AG08396 (cell line): ENCODE measurements around the gene UBR3.
"Not testable (repeated sequence)": the region's sequence is repeated elsewhere in the genome, so short reads cannot be mapped to it uniquely, and the experiment has no call there.

Experiments used
- DNase-seq: peaks from one replicate; pipeline ENCODE4 v3.0.0; 2012; ENCODE audit warnings: low spot score, mixed read lengths

The UBR3 gene, protein sequence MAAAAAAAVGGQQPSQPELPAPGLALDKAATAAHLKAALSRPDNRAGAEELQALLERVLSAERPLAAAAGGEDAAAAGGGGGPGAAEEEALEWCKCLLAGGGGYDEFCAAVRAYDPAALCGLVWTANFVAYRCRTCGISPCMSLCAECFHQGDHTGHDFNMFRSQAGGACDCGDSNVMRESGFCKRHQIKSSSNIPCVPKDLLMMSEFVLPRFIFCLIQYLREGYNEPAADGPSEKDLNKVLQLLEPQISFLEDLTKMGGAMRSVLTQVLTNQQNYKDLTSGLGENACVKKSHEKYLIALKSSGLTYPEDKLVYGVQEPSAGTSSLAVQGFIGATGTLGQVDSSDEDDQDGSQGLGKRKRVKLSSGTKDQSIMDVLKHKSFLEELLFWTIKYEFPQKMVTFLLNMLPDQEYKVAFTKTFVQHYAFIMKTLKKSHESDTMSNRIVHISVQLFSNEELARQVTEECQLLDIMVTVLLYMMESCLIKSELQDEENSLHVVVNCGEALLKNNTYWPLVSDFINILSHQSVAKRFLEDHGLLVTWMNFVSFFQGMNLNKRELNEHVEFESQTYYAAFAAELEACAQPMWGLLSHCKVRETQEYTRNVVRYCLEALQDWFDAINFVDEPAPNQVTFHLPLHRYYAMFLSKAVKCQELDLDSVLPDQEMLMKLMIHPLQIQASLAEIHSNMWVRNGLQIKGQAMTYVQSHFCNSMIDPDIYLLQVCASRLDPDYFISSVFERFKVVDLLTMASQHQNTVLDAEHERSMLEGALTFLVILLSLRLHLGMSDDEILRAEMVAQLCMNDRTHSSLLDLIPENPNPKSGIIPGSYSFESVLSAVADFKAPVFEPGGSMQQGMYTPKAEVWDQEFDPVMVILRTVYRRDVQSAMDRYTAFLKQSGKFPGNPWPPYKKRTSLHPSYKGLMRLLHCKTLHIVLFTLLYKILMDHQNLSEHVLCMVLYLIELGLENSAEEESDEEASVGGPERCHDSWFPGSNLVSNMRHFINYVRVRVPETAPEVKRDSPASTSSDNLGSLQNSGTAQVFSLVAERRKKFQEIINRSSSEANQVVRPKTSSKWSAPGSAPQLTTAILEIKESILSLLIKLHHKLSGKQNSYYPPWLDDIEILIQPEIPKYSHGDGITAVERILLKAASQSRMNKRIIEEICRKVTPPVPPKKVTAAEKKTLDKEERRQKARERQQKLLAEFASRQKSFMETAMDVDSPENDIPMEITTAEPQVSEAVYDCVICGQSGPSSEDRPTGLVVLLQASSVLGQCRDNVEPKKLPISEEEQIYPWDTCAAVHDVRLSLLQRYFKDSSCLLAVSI (N-terminal part only)

DNA sequence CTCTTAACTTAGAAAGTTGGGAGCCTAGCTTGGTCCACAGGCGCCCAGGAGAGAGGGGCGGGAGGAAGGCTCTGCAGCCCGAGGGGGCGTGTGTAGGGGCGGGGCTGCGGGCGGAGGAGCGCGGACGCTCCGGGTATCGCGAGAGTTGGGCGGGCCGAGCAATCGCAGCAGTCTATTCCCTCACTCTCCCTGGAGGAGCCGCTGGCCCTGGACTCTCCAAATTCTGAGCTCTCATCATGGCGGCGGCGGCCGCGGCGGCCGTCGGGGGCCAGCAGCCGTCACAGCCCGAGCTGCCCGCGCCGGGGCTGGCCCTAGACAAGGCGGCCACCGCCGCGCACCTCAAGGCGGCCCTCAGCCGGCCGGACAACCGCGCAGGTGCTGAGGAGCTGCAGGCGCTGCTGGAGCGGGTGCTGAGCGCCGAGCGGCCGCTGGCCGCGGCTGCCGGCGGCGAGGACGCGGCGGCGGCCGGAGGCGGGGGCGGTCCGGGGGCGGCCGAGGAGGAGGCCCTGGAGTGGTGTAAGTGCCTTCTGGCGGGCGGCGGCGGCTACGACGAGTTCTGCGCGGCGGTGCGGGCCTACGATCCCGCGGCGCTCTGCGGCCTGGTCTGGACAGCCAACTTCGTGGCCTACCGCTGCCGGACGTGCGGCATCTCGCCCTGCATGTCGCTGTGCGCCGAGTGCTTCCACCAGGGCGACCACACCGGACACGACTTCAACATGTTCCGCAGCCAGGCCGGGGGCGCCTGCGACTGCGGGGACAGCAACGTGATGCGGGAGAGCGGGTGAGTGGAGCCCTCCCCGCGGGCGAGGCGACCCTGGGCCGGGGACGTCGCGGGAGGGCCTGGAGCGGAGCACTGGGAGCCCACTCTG, at the start of gene UBR3:
Gene UBR3 (plus strand): TSS at position 183 of the 869 bp plus-strand sequence. CDS start 54 bp downstream, at position 237.
- DNase-seq: peak; percentile 99

DNA sequence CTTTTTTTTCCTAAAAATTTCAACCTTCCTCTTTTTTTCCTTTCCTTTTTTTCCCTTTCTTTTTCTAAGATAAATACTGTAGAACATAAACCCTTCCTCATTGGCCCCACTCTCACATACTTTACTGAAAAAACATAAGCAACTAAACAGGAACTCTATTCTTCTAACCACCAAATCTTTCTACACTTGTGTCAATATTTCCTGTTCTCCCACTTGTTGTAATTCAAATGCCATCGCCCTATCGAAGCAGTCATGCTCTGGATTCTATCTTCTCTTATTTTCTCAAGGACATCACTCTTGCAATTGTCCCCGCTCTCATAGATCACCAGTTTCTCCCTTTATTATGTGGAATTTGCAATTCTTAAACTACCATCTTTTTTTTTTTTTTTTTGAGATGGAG, 48.8 kb upstream of the UBR3 start:
- no peak for DNase-seq

DNA sequence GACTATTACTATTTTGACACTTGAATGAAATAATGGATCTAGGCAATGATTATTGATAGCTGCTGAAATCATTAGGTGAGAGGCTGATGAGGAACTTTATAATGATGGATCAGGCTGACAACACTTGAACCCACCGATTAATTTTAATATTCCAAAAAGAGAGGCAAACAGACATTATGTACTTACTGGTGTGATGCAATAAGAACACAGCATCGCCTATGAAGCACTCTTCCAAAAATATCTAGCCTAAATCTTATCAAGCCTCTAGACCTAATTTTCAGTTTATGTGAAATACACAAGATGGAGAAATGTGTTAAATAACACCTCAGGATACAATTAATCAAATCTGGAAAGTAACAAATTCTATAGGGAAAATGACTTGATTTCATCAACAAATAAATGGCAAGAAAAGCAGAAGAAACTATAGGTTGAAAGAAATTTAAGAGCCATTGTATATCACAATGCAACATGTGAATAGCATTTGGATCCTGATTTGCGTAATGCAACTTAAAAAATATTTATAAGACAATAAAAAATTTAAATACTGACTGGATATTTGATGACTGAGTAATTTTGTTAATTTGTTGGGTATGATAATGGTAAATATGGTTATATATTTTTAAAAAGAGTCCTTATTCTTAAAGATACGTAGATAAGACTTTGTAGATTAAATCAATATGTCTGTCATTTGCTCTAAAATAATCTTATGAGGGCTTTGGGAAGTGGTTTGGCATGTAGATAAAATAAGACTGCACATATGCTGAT, 45.8 kb upstream of the UBR3 start:
- DNase-seq: no peak

DNA sequence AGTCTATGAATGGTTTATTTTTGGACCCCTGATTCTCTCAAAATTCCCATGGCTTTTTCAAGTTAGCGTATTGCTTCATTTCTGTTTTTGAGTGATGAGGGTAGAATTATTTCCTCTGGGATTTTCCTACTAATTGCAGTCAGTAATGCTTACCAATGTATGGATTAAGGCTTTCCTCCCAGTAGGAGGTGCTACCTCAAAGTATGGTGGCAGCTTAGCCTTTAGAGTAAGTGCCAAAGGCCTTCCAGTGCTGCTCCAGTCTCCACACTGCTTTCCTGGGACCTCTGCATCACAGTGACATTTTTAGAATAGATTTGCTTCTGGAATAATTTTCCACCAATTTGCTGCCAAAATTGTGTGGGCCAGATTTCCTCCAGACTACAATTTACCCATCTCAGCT, 44.7 kb upstream of the UBR3 start:
- DNase-seq: no peak

DNA sequence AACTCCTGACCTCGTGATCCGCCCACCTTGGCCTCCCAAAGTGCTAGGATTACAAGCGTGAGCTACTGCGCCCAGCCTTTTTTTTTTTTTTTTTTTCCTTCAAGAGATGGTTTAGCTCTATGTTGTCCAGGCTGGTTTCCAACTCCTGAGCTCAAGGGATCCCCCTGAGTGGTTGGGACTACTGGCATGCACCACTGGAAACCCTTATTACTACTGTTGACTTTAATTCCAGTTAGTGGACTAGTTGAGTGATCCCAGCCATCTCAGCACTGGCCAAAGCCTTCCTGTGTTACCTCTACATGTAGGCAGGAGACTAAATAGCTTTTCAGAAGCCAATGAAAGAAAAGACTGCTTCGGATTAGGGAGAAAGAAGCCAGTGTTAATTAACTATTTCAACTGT, 36.7 kb upstream of the UBR3 start:
- no peak for DNase-seq

DNA sequence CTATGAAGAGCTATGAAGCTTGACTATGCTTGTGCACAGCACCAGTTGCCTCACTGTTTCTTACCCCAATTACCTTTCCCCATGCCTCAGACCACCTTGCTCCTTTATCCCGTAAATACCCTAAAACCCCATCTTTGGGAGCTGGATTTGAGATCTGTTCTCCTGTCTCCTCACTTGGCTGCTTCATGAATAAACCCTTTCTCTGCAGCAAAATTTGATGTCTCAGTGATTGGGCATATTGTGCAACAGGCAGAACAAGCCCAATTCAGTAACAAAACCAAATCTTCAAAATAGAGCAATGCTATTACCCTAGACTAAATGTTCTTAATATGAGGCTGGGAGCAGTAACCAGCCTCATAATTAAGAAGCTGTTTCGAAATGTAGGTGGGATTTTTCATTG, 32.1 kb upstream of the UBR3 start:
- no peak for DNase-seq

DNA sequence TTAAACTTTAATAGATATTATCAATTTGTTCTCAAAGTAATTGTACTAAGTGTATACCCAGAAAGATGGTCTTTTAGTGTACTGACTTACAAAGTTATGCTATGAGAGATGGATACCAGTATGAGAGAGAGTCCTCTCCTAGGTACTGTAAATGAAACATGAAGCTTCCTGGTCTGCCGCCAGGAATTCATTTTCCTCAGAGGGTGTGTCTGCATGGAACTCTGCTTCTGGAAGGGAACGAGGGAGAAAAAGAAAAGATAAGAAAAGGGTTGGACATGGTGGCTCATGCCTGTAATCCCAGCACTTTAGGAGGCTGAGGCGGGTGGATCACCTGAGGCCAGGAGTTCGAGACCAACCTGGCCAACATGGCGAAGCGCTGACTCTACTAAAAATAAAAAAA, 30.8 kb upstream of the UBR3 start:
- DNase-seq: no peak

DNA sequence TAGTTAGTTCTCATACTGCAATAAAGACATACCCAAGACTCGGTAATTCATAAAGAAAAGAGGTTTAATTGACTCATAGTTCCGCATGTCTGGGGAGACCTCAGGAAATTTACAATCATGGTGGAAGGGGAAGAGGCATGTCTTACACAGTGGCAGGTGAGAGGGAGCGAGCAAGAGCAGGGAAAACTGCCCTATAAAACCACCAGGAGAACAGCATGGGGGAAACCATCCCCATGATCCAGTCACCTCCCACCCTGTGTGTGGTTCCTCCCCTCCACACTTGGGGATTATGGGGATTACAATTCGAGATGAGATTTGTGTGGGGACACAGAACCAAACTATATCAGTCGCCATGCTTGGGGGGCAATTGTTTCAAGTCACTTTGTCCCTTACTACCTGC, 29.7 kb upstream of the UBR3 start:
- DNase-seq: no peak

DNA sequence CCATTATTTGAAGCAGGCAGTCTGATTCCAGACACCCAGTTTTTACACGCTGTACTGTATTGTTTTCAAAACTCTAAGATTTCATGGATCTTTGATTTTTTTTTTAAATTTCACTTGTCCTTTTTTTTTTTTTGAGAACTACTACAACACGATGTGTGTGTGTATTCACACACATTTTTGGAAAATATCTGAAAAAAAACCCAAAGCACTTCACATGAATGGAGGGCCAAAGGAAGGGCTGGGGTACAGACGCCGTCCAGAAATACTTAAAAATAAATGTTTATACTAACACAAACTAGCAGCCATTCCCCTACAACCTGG, 28.9 kb upstream of the UBR3 start:
- no peak for DNase-seq

DNA sequence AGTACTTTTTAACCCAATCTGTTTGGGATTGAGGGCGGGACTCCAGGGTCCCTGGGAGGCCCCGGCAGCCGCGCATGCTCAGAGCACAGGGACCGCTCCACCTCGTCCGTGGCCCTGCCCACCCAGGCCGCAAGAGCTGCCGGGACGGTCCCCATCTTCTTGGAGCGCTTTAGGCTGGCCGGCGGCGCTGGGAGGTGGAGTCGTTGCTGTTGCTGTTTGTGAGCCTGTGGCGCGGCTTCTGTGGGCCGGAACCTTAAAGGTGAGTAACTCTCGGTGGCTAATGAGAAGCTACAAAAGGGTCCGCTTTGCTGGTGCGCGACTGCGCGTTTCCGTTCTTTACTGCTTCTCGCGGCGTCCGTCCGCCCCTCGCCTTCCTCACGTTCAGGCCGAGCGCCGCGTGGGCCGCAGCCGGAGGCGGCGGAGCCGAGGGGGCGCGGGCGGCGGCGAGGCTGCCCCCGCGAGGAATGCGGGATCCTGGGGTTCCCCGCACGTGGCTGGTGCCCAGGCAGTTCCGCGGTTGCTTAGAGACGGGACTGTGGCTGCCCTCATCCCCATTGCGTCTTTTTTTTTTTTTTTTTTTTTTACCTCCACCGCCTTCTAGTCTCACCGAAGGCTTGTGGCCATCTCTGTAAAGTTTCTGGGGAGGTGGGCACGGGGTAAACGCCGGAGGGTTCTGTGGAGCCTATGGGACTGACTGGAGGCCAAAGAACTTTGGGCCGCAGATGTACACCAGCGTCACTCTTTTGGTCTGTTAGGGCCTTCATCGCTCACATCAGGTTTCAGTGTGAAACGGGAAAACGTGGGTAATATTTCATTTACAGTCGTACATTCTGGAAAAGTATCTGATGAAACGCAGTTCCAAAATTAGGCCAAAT, 28.3 kb upstream of the UBR3 start, which contains the start of gene SSB:
Gene SSB (plus strand): TSS at position 154 of the 875 bp plus-strand sequence. CDS start 2,090 bp downstream, outside the sequence.
- peak; percentile 98 for DNase-seq

DNA sequence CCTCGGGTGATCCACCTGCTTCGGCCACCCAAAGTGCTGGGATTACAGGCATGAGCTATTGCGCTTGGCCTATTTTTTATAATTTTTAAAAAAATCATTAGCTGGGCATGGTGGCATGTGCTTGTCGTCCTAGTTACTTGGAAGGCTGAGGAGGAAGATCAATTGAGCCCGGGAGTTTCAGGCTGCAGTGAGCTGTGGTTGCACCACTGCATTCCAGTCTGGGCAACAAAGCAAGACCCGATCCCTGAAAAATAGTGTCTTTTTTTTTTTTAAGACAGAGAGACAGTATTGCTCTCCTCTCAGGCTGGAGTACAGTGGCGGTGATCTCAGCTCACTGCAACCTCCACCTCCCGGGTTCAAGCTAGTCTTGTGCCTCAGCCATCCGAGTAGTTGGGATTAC, 23.8 kb upstream of the UBR3 start:
- no peak for DNase-seq

DNA sequence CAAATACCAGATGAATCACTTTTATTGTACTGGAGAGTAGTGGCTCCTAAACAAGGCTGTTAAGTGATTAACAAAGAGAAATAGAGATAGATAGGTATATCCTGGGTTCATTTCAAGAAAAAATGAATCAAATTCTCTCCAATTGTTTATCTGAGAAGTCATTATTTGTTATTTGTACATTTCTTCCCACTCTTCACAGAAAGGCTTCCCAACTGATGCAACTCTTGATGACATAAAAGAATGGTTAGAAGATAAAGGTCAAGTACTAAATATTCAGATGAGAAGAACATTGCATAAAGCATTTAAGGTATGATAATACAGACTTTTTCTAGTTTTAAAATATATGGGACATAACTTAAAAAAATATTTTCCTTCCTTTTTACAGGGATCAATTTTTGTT, 20.7 kb upstream of the UBR3 start:
- no peak for DNase-seq

DNA sequence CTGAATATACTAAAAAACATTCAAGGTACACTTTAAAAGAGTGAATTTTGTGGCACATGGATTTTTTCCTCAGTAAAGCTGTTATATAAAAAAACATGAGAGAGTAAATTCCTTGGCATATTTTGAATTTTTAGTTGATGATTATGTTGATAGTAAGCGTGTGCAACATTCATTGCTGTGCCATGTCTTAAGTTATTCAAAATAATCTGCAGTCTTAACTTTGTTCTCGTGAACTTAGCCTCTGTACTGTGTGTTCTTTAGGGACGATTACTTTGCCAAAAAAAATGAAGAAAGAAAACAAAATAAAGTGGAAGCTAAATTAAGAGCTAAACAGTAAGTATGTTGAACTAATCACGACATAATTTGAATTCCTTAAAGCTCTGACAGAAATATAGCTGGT, 19.0 kb upstream of the UBR3 start:
- peak; percentile 37 for DNase-seq

DNA sequence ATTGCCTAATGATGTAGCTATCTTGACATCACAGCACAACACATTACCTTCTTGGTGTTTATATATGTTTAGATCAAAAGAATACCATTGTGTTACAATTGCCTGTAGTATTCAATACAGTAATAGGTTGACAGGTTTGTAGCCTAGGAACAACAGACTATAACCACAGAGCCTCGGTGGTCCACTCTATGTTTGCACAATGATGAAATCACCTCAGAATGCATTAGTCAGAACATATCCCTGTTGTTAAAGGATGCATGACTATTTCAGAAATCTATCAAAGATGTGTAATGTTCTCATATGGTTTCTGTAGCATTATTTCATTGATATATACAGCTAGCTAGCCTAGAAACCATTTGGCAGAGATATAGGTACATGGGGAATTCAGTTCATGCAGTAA, 11.4 kb upstream of the UBR3 start:
- DNase-seq: peak; percentile 53

DNA sequence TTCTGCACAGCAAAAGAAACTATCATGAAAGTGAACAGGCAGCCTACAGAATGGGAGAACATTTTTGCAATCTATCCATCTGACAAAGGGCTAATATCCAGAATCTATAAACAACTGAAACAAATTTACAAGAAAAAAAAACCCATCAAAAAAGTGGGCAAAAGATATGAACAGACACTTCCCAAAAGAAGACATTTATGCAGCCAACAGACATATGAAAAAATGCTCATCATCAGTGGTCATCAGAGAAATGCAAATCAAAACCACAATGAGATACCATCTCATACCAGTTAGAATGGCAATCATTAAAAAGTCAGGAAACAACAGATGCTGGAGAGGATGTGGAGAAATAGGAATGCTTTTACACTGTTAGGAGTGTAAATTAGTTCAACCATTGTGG, 10.3 kb upstream of the UBR3 start:
- DNase-seq: not testable (repeated sequence)

DNA sequence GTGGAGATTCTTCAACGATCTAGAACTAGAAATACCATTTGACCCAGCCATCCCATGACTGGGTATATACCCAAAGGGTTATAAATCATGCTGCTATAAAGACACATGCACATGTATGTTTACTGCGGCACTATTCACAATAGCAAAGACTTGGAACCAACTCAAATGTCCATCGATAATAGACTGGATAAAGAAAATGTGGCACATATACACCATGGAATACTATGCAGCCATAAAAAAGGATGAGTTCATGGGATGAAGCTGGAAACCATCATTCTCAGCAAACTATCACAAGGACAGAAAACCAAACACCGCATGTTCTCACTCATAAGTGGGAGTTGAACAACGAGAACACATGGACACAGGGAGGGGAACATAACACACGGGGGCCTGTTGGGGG, 9.9 kb upstream of the UBR3 start:
- not testable (repeated sequence) for DNase-seq

DNA sequence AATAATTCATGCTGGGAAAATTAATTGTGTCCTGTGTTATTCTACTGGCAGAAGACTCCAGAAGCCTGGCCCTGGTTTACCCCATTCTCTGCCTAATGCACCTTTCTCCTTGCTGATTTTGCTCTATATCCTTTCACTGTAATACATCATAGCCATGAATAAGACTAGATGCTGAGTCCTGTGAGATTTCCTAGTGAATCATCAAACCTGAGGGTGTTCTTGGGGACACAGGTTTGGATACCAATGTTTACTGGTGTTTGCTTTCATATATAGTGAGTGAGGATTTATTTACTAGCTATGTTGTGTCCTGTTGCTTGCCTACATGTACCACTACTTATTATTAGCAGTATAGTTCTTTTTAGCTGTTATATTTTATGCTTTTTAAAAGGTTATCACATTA, 9.0 kb upstream of the UBR3 start:
- DNase-seq: no peak

DNA sequence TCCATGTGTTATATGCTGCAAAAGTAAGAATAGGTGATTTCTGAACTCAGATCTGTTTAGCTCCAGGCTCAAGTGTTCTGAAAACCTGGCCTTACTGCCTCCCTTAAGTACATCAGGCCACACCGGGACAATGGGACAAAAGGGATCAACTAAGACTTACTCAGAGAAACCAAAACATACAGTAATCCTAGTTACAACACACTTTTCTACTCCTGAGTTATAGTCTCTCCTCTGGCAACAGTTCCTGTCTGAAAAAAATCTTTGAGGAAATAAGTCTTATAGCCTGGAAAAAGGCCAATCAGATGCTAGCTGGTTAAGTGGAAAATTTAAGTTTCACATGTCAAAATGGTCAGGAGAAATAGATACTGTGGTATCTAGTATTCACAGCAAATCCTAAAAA, 8.1 kb upstream of the UBR3 start:
- no peak for DNase-seq

DNA sequence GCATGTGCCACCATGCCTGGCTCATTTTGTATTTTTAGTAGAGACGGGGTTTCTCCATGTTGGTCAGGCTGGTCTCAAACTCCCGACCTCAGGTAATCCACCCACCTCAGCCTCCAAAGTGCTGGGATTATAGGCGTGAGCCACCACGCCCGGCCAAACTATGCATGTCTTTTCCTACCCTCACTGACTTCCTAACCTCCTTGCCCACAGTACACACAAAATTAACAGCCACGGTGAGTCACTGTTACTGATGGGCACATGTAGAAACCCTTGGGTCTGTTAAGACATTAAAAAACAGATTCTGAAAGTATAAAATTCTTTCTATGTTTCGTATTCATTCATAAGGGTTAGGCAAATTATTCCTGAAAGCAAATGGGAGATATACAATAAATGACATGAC, 7.2 kb upstream of the UBR3 start:
- not testable (repeated sequence) for DNase-seq

DNA sequence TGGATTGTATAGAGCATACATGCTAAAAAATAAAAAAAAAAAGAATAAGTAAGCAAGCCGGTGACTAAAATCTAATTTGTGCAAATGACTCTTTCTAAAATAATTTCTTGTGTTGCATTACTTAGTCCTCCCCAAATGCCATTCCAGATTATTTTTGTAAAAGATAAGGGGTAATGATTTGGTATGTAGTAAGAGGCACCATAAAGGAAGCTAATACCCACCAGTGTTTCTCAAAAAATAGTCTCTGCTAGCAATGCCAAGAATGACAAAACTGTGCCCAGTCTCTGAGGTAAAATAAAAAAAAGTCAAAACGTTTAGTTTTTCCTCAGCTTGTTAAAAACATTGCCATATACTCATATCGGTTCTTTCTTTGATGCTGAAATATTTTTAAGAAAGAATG, 5.2 kb upstream of the UBR3 start:
- no peak for DNase-seq
